HG03571 (cell line): ENCODE data around the gene CRCP.
A peak's percentile ranks its signal among the peaks of the same experiment; 100 is the strongest.
"Not testable (repeated sequence)": the region's sequence is repeated elsewhere in the genome, so short reads cannot be mapped to it uniquely, and the experiment has no call there.

Experiments
- ATAC-seq: cut with Tn5 transposase; IDR thresholded peaks from one replicate; pipeline ENCODE4 v1.9.1; 2021; ENCODE audit not compliant: unreplicated experiment

CRCP gene

DNA sequence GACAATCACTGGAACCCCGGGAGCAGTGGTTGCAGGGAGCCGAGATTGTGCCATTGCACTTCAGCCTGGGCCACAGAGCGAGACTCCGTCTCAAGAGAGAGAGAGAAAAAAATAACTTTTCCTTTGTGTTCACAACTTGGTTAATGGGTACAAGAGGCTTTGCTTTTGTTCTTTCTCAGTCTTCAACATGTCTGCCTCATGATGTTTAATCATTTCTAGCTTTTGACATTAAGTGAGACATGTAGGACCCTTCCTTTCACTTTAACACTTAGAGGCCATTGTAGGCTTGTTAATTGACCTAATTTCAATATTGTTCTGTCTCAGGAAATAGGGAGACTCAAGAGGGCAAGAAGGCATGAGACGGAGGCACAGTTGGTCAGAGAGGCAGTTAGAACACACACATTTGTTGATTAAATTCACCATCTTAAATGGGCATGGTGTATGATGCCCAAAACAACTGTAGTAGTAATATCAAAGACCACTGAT, 9.3 kb upstream of the CRCP start:
- ATAC-seq = peak; percentile 49

DNA sequence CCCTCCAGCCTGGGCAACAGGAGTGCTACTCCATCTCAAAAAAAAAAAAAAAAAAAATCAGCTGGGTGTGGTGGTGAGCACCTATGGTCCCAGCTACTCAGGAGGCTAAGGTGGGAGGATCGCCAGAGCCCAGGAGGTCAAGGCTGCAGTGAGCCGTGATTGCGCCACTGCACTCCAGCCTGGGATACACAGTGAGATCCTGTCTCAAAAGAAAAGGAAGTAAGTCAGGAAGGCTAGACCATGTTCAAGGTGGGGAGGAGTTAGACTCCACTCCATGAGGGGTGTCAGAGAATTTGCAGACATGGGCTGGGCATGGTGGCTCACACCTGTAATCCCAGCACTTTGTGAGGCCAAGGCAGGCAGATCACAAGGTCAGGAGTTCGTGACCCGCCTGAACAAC, 6.2 kb upstream of the CRCP start:
- ATAC-seq = not testable (repeated sequence)

DNA sequence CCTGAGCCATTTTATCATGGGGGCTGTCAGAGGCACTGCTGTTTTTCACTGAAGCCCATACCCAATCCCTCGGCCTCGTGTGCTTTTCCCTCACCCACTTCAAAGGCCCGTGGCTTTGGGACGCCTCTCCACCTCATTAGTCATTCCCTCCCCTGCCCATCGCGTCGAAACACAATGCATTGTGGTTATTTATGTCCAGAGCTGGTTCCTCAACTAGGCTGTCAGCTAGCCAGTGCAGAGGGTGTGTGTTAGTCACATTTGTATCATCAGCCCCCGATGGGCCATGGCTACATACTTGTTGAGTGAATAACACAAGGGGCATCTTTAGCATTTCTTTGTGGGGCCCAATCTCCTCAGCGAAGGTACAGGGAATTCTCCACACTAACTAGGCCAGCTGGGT, 3.8 kb upstream of the CRCP start:
- no peak for ATAC-seq

DNA sequence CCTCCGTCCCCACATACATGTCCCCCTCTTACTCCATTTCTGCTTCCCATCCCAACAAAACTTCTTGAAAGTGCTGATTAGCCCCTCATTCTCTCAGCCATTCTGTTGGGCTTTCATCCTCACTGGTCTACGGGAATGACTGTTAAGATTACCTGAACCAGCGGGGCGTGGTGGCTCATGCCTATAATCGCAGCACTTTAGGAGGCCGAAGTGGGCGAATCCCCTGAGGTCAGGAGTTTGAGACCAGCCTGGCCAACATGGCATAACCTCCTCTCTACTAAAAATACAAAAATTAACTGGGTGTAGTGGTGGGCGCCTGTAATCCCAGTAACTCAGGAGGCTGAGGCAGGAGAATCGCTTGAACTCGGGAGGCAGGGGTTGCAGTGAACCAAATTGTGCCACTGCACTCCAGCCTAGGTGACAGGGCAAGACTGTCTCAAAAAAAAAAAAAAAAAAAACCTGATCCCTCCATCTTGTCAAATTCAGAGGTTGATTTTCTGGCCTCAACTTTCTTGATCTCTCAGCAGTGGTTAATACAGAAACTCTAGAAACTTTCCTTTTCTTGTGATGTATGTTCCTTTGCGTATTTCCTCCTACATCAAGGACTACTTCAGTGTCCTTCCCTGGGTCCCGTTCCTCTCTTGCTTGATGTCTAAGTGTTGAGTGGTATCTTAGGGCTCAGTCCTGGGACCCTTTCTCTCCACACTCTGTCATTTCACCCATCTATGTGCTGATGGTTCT, 2.2 kb downstream of the CRCP start:
- ATAC-seq = not testable (repeated sequence)

DNA sequence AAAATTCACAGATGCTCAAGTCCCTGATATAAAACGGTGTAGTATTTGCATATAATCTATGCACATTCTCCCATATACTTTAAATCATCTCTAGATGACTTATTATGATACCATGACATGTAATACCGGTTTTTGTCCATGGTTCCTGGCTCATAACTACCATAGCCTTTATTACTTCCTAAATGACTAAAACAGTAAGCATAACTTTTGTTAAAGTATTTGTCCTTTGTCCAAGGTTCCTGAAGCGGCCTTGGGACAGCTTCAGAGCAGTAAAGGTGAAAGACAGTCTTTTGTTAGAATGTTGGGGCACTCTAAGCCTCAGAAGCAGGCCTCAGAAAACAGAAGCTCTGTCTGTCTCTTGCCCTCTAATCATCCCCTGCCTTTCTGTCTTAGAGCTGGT, 4.0 kb downstream of the CRCP start:
- no peak for ATAC-seq

DNA sequence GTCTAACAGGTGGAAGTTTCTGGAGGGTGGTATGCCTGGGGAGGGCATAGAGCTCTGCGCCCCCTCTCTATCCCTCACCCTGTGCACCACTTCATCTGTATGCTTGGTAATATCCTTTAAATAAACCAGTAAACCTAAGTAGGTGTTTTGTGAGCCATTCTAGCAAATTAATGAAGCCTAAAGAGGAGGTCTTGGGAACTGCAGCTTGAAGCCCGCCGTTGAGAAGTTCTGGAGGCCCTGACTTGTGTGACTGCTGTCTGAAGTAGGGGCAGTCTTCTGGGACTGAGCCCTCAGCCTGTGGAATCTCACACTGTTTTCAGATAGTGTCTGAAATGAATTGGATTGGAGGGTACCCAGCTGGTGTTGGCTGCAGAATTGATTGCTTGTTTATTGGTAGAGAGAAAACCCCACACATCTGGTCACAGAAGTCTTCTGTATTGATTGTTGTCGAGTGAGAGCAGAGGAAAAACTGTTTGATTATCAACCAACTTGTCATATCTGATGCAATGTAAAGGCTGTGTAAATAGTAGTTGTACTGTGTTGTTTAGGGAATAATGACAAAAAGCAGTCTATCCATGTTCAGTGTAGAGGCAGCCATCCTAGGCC, 4.7 kb downstream of the CRCP start:
- ATAC-seq = no peak

DNA sequence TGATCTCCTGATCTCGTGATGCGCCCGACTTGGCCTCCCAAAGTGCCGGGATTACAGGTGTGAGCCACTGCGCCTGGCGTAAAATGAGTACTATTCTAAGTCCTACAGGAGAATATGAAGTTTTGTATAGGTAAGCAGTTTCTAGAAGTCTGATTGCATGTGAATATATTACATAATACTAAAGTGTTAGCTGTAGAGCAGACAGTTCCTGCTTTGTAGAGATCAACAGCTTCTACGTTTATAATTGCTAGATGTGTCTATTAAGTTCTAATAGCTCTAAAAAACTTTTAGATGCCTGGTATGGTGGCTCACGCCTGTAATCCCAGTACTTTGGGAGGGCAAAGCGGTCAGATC, 8.5 kb downstream of the CRCP start:
- ATAC-seq = no peak

DNA sequence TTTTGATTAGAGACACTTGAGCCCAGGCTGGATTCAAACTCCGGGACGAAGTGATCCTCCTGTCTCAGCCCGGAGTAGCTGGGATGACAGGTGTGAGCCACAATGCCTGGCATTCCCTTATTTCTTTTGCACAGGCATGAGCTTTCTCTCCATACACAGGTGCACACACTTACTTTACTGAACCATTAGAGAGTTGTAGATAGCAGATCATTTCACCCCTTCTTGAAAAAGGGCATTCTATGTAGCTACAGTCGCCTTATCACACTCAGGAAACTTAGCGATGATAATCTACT, 9.9 kb downstream of the CRCP start:
- not testable (repeated sequence) for ATAC-seq

DNA sequence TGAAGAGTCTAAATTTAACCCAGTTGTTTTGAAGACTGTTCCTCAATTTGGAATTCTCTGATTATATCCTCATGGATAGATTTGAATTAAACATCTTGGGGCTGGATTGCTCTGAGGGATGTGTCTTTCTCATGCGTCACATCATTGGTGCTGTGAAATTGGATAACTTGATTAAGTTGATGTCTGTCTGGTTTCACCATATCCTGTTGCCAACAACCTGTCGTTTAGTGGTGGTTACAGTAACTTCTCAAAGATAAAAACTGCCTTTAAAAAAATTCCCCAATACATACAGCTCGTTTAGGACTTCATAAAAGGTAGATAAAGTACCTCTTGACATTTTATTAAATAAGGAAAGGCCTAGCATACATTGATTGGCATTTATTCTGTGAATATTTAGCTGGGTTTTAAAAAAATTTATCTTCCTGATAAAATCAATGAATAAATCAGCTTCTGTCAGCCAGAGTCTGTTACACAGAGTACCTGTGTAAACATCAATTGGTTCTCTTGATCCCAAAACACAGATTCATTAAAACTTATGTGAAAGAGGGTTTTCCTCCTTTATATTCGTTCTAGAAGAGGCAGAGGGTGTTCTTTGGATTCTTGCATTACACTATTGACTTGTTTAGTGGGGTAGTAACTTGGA, 10.5 kb downstream of the CRCP start:
- ATAC-seq = no peak

DNA sequence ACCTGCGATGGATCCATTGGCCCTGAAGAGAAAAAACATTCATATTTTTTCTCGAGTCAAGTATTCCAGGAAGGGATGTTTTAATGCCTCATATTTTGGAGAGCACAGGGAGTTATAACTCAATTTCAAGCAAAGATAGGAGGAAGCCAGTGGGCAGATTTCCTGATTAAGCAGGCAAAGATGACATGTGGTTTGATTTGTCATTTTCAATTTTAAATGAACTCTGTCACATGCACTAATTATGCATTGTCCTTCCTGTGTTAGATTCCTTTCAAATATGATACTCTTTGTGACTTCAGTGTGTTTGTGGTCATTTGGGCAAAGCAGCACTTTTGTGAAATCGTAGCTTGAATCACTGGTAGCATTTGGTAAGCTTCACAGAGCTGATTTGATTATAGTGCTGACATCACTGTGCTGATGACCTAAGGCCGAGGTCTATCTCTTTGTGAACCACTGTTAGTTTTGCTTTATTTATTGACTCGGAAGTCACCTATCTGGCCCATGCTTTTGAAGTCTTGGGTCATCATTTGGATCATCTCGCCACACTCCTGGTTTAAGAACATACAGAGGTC, 11.2 kb downstream of the CRCP start:
- ATAC-seq = not testable (repeated sequence)

DNA sequence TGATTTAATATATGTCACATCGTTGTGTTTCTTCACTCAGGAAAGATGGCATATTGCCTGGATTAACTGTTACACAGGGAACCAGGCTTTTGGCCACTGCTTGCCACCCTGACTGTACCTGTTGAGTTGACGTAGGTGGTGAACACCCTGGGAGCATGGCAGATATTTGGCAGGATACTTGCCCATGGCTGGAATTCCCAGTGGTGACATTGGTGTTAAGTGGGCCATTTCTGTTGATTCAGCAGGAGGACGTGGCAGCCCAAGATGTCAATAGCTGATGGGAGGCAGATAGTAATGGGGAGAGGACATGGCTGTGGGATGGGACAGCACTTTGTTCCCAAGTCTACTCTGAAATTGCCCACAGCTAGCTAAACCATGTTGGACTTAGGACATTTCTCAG, 12.5 kb downstream of the CRCP start:
- not testable (repeated sequence) for ATAC-seq

DNA sequence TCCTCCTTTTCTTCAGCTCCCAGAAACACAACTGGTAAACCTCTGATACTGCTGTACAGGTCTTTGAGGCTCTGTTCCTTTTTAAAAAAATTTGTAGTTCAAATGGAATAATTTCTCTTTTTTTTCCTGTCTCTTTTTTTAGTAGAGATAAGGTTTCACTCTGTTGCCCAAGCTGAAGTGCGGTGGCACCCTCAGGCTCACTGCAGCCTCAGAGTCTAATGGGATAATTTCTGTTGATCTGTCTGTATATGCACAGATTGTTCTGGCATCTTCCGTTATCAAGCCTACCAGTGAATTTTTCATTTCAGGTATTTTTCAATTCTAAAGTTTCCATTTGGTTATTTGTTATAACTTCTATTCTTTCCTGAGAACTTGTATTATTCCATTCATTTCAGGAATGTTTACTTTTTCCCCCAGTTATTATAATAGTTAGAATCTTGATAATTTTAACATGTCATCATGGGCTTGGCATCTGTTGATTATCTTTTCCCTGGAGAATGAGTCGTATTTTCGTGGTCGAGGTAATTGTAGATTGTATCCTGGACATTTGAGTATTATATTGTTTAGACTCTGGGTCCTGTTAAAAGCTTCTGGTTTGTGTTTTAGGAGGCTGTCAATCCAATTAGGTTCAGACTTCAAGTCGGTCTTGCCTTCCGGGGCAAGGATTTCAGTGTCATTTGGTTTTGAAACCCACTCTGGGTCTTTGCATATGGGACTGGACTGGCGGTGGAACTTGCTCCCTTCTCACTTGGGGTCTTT, 24.5 kb downstream of the CRCP start:
- no peak for ATAC-seq

DNA sequence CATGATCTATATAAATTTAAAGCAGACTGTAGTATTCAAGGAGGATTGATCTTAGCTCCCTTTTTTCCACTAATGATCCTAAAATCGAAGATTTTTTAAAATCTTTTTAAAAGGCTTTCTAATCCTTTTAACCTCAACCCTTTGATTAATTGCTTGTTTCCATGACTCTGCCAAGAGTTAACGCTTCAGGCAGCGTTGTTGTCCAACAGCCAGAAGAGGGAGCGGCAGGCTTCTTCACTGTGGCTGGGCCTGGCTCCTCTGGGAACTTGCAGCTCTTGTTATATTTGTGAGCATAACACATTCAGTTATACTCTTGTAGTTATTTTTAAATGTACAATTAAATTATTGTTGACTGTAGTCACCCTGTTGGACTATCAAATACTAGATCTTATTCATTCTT, 26.3 kb downstream of the CRCP start:
- ATAC-seq = no peak

DNA sequence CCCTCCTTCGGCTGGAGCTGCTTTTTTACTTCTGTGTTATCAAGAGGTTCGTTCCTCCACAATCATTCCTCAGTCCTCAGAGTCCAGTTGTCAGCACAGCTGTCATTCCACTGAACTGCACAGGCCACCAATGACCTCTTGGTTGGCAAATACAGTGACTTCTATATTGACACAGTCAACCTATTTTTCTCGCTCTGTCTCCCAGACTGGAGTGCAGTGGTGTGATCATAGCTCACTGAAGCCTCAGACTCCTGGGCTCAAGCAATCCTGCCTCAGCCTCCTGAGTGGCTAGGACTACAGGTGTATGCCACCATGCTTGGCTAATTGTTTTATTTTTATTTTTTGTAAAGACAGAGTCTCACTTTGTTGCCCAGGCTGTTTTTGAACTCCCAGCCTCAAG, 27.7 kb downstream of the CRCP start:
- no peak for ATAC-seq

DNA sequence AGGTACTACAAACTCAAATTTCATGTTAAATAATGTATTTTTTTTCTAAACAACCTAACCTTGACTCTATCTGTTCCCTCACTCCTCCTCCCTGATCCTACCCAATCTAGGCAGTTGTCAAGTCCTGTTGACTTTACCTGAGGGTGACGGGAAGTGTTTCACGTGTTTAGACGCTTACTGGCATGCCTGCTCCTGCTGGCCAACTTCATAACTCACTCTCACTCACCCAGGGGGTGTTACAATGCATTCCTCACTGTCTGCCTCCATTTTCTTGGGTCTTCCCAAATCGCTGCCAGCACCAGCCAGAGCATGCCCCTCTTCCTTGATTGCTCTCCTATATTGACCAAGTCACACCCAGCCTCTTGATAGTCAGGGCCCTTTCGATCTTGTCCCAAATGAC, 28.3 kb downstream of the CRCP start:
- ATAC-seq = no peak

DNA sequence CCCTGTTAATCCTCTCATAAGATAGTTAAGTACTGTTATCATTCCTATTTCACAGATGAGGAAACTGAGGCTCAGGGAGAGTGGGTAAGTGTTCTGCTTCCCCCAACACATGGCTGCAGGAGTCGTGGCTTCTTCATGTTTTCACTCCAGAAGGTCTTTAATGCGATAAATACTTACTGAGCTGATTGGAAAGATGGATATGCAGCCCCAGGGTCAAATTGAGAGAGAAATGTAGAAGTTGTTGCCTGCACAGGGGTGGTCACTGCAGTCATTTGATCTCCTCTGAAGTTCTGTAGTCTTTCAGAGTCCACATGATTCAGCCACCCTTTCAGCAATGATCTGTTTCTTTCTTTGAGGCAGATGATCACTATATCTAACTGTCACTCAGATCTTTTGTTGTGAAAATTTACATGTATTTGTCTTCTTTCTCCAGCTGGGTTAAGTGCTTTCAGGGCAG, 29.3 kb downstream of the CRCP start:
- no peak for ATAC-seq

DNA sequence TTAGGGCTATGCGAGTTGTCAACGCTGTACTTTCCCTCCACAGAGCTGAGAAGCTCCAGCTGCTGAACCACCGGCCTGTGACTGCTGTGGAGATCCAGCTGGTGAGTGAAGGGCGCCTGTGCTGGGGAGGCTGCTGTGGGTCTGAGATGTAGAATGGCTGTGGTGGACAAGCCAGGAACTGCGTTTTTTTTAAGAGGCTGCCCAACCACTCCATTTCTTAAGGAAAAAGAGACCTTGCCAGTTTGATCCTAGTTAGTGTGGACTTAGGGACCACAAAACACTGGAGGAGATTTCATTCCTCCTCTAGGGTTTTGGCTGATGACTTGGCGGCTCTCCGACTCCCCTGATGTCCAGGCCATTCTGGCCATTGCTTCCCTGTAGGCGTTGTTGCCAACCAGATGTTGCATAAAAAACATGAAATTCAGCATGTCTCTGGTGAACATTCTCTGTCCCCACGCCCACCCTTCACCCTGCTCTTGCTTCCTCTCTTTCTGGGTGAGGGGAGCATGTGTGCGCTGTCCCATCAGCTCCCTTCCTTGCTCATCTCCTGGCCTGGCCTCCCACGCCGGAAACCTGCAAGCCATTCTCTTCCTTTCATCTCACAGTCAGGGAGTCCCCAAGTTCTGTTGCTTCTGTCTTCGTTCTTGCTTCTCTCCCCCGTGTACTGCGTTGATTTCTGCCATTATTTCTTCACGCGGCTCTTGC, 30.9 kb downstream of the CRCP start:
- ATAC-seq = no peak

DNA sequence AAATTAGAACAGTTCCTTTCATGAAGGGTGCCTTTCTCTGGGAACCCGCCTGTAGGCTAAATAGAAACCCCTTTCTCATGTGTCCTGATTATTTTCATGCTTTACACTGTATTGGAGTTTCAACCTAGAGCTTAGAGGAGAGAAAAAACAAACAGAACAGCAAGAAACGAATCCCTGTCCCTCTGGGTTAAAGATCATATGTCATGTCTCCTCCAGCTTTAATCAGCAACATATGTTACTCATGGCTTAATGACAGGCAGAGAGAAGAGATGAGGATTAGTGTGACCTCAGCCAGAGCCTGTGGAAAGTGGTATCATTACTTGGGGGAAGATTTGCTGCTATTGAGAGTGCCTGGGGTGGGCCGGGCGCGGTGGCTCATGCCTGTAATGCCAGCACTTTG, 32.1 kb downstream of the CRCP start:
- no peak for ATAC-seq

DNA sequence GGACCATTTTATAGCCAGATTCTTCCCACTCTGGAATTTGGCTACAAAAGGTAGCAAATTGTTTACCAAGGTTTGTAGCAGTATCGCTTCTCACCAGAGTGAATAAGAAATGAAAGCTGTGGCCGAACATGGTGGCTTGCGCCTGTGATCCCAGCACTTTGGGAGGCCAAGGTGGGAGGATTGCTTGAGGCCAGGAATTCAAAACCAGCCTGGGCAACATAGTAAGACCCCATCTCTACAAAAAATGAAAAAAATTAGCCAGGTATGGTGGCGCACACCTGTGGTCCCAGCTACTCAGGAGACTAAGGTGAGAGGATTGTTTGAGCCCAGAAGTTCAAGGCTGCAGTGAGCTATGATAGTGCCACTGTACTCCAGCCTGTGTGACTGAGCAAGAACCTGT, 33.0 kb downstream of the CRCP start:
- ATAC-seq = not testable (repeated sequence)

DNA sequence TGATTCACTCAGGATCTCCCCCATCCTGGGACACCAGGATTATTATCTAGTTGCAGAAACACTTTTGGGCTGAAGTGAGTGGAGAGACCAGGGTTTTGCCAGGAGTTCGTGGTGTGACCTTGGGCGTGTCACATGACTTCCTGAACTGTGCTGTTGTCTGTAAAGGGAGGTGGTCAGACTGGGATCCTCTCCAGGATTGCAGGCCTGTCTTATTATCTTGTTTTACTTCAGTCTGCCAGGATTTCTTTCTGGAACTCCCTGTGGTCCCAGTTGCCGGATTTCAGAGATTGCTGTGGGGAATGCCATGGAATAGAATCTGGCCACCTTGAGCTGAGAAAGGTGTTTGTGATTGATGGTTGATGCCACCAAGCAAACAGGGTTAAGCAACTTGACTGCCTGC, 35.8 kb downstream of the CRCP start:
- ATAC-seq = no peak
